GF-D8 (cell line): ENCODE results near the gene DRC1.
"Not testable (repeated sequence)": the region's sequence is repeated elsewhere in the genome, so short reads cannot be mapped to it uniquely, and the experiment has no call there.

Experiments used
- DNase-seq: peaks from one replicate; lab custom pipeline; 2025; lab: John Stamatoyannopoulos, UW

Gene DRC1

GRCh38 chr2:26463244-26464192 lies 61.8 kb downstream of the DRC1 start:
- no peak for DNase-seq

- DNase-seq, result no peak
These were observed 62.9 kb downstream of the DRC1 start for GRCh38 chr2:26464390-26465265.

GRCh38 chr2:26465266-26465925 lies 63.7 kb downstream of the DRC1 start:
- no peak for DNase-seq

GRCh38 chr2:26465981-26466471 lies 64.3 kb downstream of the DRC1 start:
- DNase-seq, result no peak

GRCh38 chr2:26466662-26467310 lies 65.1 kb downstream of the DRC1 start:
- no peak for DNase-seq

- DNase-seq, result not testable (repeated sequence)
These were observed 66.8 kb downstream of the DRC1 start for GRCh38 chr2:26468544-26468943.

GRCh38 chr2:26469092-26469710 lies 67.5 kb downstream of the DRC1 start:
- DNase-seq, result peak; percentile 50

GRCh38 chr2:26469955-26470354 lies 68.2 kb downstream of the DRC1 start:
- no peak for DNase-seq

GRCh38 chr2:26470601-26471260 lies 69.0 kb downstream of the DRC1 start:
- no peak for DNase-seq

GRCh38 chr2:26471289-26471688 lies 69.6 kb downstream of the DRC1 start:
- DNase-seq, result no peak

GRCh38 chr2:26471766-26472706 lies 70.3 kb downstream of the DRC1 start:
- DNase-seq, result no peak

- DNase-seq, result no peak
These were observed 71.3 kb downstream of the DRC1 start for GRCh38 chr2:26472821-26473655.

- no peak for DNase-seq
These were observed 72.1 kb downstream of the DRC1 start for GRCh38 chr2:26473796-26474195.

- DNase-seq, result no peak
These were observed 72.6 kb downstream of the DRC1 start for GRCh38 chr2:26474261-26474785.

GRCh38 chr2:26475037-26475436 lies 73.3 kb downstream of the DRC1 start:
- no peak for DNase-seq

GRCh38 chr2:26475832-26476501 lies 74.2 kb downstream of the DRC1 start:
- no peak for DNase-seq

- no peak for DNase-seq
These were observed 75.6 kb downstream of the DRC1 start for GRCh38 chr2:26477126-26477910.
